ENCODE measurements around the gene BICD2. TPM values are rescaled to one million over a fixed set of nuclear protein-coding genes. Genes with fewer than 3 reads are reported as not detected.

The BICD2 gene
- total and polyA plus RNA-seq, 12 donors: 22.5 to 41.8 (median 33.2) TPM

DNA sequence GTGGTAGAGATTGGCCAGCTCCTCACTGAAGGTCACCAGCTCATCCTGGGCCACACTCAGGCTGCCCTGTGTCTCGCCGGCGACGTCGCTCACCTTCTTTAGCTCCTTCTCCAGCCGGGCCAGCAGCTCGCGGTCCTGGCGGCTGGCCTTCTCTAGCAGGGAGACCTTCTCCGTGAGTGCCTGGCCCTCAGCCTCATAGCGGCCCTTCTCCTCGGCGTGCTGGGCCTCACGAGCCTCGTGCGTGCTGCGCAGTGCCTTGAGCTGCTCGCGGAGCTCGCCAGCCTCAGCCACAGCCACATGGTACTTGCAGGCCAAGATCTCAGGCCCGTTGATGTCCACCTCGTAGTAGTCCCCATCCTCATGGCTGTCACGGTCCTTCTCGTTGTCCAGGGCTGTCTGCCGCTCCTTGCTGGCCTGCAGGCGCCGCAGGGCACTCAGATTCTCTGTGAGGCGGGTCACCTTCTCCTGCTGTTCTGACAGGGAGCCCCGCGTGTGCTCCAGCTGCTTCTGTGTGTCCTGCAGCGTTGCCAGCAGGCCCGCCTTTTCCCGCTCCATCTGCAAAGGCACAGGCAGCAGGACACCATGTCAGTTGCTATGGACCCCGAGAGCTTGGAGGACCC lies 45.5 kb downstream of the BICD2 start:
- Histone ChIP-seq H3K4me3 (no peak overlapping the region), H3K27ac (no peak overlapping the region), H3K27me3 (no peaks in the 10 kb centered on the region), H3K4me1 (peaks cover 6 to 27% (median 21%) of the 10 kb centered on the region in 9 donors), H3K36me3 (peaks cover 11 to 96% (median 52%) of the 10 kb centered on the region in 9 donors), H3K9me3 (no peaks in the 10 kb centered on the region)
- WGBS, 2 donors: 90 to 93% methylated on average over 34 of the region's 34 CpGs
- TF ChIP-seq CTCF (IDR thresholded peaks at IDR 0.05): no peak
- intact Hi-C loops (cut with DNase I): loop anchor here in 4 of 10 donors (5.0 kb wide), 4 partner anchors 43 to 73 kb away; partner anchors contain the start of genes BICD2 (in 1 of the 4) and IPPK (in 1 of the 4)
- ATAC-seq (no peak), DNase-seq (no peak)

DNA sequence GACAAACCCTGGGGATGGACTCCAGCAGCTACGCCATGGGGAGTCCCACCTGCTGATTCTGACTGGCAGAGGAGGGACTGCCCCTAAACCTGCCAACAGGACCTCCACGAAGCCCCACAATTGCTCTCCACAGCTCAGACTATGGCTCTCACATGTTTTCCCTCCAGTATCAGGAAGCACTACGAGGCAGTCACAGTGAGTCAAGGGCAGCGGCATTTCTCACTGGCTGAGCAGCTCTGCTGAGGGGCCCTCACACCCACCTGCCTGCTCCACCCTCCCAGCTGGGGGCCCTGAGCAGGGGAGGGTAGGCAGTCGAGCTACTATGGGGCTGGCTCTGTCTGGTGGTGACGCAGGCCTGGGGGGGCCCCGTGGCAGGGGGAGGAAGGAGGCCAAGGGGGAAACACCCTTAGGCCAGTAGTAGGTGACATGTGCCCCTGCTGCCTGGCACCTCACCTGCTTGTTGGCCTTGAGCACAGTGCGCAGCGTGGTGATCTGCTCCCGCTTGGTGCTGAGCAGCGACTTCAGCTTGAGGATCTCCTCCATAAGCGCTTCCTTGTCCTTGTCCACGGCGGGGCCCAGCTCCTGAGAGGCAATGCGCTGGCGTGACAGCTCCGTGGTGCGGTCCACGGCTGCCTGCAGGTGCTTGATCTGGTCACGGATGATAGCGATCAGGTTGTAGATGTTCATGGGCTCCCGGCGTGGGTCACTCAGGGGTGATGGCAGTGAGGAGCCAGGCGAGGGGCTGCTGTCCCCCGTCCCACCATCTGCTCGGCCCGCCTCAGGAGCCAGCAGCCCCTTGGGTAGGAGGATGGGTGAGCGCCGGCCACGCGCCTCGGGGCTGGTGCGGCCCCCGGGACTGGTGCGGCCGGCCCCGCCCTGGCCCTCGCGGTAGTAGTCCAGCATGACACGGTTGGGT lies 46.3 kb downstream of the BICD2 start:
- DNase-seq (no peak), ATAC-seq (no peak)
- Histone ChIP-seq H3K4me1 (peaks cover 6 to 27% (median 21%) of the 10 kb centered on the region in 9 donors), H3K36me3 (peaks cover 11 to 100% (median 60%) of the 10 kb centered on the region in 9 donors), H3K9me3 (no peaks in the 10 kb centered on the region), H3K27ac (no peak overlapping the region), H3K27me3 (no peaks in the 10 kb centered on the region), H3K4me3 (no peak overlapping the region)
- 91% methylated on average over 36 to 40 of the region's 40 CpGs for WGBS, 2 donors
- no peak for TF ChIP-seq CTCF (IDR thresholded peaks at IDR 0.05)
- intact Hi-C loops (cut with DNase I): loop anchor here in 4 of 10 donors (5.0 kb wide), 4 partner anchors 44 to 74 kb away; partner anchors contain the start of genes BICD2 (in 1 of the 4) and IPPK (in 1 of the 4)

DNA sequence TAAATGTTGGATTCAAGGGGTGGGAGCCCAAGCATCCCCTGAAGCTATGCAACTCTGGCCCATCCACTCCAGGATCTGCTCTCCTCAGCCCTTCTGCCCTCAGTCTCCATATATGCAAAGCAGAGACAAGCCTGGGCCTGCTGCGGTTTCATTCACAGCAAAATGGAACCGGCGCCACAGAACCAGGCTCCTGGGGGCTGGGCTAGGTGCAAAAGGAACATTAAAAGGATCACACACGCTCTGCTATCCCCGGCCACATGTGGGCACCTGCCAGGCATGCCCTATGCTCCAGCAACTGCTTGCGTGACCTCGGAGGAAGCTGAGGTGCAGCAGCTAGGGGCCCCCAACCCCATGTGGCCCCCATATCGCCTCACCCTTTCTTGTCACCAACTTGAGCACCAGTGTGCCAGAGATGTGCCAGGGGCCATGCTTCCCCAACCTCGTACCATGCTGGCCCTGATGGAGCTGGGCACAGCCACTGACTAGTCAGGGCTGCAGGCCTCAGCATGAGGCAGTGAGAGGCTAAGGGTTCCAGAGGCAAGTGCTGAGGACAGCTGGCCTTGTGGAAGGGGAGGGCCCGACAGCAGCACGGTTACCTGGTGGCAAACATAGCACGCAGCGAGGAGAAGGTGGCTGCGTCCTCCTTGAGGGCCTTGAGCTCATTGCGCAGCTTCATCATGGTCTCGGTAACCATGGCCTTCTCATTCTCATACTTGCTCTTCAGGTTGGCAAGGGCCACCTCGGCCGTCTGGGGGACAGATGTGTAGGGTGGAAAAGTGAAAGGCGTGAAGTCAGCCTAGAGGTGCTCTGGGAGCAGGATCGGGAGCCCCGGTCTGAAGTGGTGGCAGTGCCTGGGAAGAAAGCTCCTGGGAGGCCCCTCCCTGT lies 47.2 kb downstream of the BICD2 start:
- no peak overlapping the region for H3K27ac ChIP-seq
- H3K4me1 ChIP-seq: peaks cover 6 to 27% (median 21%) of the 10 kb centered on the region in 9 donors
- 92 to 93% methylated on average over 21 of the region's 21 CpGs for WGBS, 2 donors
- H3K9me3 ChIP-seq: no peaks in the 10 kb centered on the region
- ATAC-seq (no peak), DNase-seq (no peak)
- no peak overlapping the region for H3K4me3 ChIP-seq
- H3K36me3 ChIP-seq: peaks cover 9 to 100% (median 65%) of the 10 kb centered on the region in 9 donors
- TF ChIP-seq CTCF (IDR thresholded peaks at IDR 0.05): no peak
- H3K27me3 ChIP-seq: no peaks in the 10 kb centered on the region
- intact Hi-C loops (cut with DNase I): loop anchor here in 7 of 10 donors (2.0 to 5.0 kb wide), 5 partner anchors 45 to 75 kb away; partner anchors contain the start of genes BICD2 (in 1 of the 7) and IPPK (in 1 of the 7)

Data from heart right ventricle (tissue), 16 donors.